K562 (cell line): ENCODE data around the gene AKR1A1. TPM values are rescaled to one million over a fixed set of nuclear protein-coding genes. Genes with fewer than 3 reads are reported as not detected.
A peak's percentile ranks its signal among the peaks of the same experiment; 100 is the strongest.

Experiments
- CREB3L1 ChIP-seq: fragments of 450-650 bp; IDR thresholded peaks from 2 replicates; pipeline ENCODE4 v1.6.1; 2014; ENCODE audit warnings: low read depth, mild to moderate bottlenecking, moderate library complexity, borderline replicate concordance
- DPF2 ChIP-seq: fragments of 450-650 bp; IDR thresholded peaks from 2 replicates; pipeline ENCODE4 v1.6.1; 2016
- HBP1 ChIP-seq: fragments of 450-650 bp; formaldehyde crosslinking; IDR thresholded peaks from 2 replicates; pipeline ENCODE4 v1.4.0; 2022; ENCODE audit warnings: missing genetic modification characterization
- HDGF ChIP-seq: fragments of 450-650 bp; IDR thresholded peaks from 2 replicates; pipeline ENCODE4 v1.6.1; 2016
- KAT7 ChIP-seq: sonication (generic); formaldehyde crosslinking; IDR thresholded peaks from 2 replicates; pipeline ENCODE4 v1.8.0; 2022; ENCODE audit warnings: missing genetic modification reagents, mild to moderate bottlenecking, borderline replicate concordance
- KAT8 ChIP-seq: fragments of 450-650 bp; IDR thresholded peaks from 2 replicates; pipeline ENCODE4 v1.6.1; 2016; ENCODE audit warnings: low read depth, mild to moderate bottlenecking
- KLF6 ChIP-seq: fragments of 250-450 bp; sonication (Bioruptor Pico); IDR thresholded peaks from 2 replicates; pipeline ENCODE4 v1.4.0; 2020; ENCODE audit warnings: mild to moderate bottlenecking, moderate library complexity, borderline replicate concordance
- NFXL1 ChIP-seq: fragments of 450-650 bp; formaldehyde crosslinking; IDR thresholded peaks from 2 replicates; pipeline ENCODE4 v1.4.0; 2021; ENCODE audit warnings: mild to moderate bottlenecking
- NR4A1 ChIP-seq, 2 experiments: fragments of 250-450 bp in 1 of 2; fragments of 450-650 bp in 1 of 2; sonication (Bioruptor Pico) in 1 of 2; IDR thresholded peaks; 2 replicates each; pipeline versions ENCODE4 v1.4.0 to v1.6.1; 2016 to 2020; ENCODE audit warnings: mild to moderate bottlenecking in 2 of 2, missing compliant biosample characterization in 1 of 2, missing genetic modification characterization in 1 of 2, moderate library complexity in 1 of 2
- WHSC1 ChIP-seq: IDR thresholded peaks from one replicate; pipeline ENCODE4 v1.6.1; 2012; ENCODE audit warnings: low read length, control low read depth, inconsistent platforms
- ZFX ChIP-seq: sonication (generic); formaldehyde crosslinking; IDR thresholded peaks from 2 replicates; pipeline ENCODE4 v1.8.0; 2022; ENCODE audit warnings: mild to moderate bottlenecking, missing genetic modification reagents, moderate library complexity
- ZNF12 ChIP-seq: sonication (generic); formaldehyde crosslinking; IDR thresholded peaks from 2 replicates; pipeline ENCODE4 v1.4.0; 2020; ENCODE audit warnings: mild to moderate bottlenecking, missing genetic modification reagents
- ZNF121 ChIP-seq: sonication (generic); formaldehyde crosslinking; conservative IDR thresholded peaks from 2 replicates; pipeline ENCODE4 v1.8.0; 2022; ENCODE audit warnings: missing genetic modification reagents
- ZNF175 ChIP-seq: fragments of 200-800 bp; sonication (Bioruptor generic); IDR thresholded peaks from 2 replicates; pipeline ENCODE4 v1.6.1; 2016; ENCODE audit warnings: low read depth, mild to moderate bottlenecking, missing genetic modification characterization, missing compliant biosample characterization
- ZNF512 ChIP-seq: IDR thresholded peaks from 2 replicates; pipeline ENCODE4 v1.6.1; 2016; ENCODE audit warnings: missing genetic modification characterization, missing compliant biosample characterization
- ZNF766 ChIP-seq: fragments of 200-800 bp; sonication (Bioruptor generic); conservative IDR thresholded peaks from 2 replicates; pipeline ENCODE4 v1.6.1; 2016; ENCODE audit warnings: missing genetic modification characterization, missing compliant biosample characterization
- polyA plus RNA-seq, 8 experiments: library from polyadenylated mRNA; depleted of rRNA in 4 of 8; stranded (reverse) in 5 of 8; unstranded in 3 of 8; fragments of >200 nt; fragmentation: Nextera tagmentation in 2 of 8; fragmentation: Illumina TruSeq in 1 of 8; extraction: Ambion mirVana in 2 of 8; extraction: Trizol in 1 of 8; gene quantifications; 2 replicates each; pipeline versions ENCODE4 v1.2.1 to v1.2.3, GENCODE V29; 2011 to 2014; ENCODE audit warnings: inconsistent platforms in 1 of 8, missing spikeins in 1 of 8
- total RNA-seq, 7 experiments: library from RNA; depleted of rRNA in 6 of 7; stranded (reverse); fragments of >200 nt in 6 of 7; fragmentation: Illumina TruSeq in 2 of 7; extraction: Trizol in 2 of 7; gene quantifications; 2 replicates each; pipeline versions ENCODE4 v1.2.1 to v1.2.3, GENCODE V29; 2011 to 2021; ENCODE audit warnings: low replicate concordance in 1 of 7
- TF ChIP-seq, protein P1 (sequence below): fragments of 250-450 bp; sonication (Bioruptor Pico); IDR thresholded peaks from 2 replicates; pipeline ENCODE4 v1.5.0; 2020; ENCODE audit warnings: mild to moderate bottlenecking
- TF ChIP-seq, protein P2 (sequence below): fragments of 450-650 bp; conservative IDR thresholded peaks from 2 replicates; pipeline ENCODE4 v1.6.1; 2016; ENCODE audit warnings: missing genetic modification characterization, low read depth, mild to moderate bottlenecking, control low read depth, missing compliant biosample characterization
- TF ChIP-seq, protein P3 (sequence below): IDR thresholded peaks from 2 replicates; pipeline ENCODE4 v1.6.1; 2011; ENCODE audit not compliant: insufficient read length; ENCODE audit errors: extremely low read depth

The AKR1A1 gene
- total and polyA plus RNA-seq, 9 of the 15 experiments (the other 6 are each of a cell fraction or from before 2014, with no cell fraction given) = 68.6 to 211 (median 132) TPM

- TF ChIP-seq CREB3L1 (no peak), KAT8 (no peak), ZNF175 (CRISPR knock-in tag) (no peak), ZNF512 (tag) (no peak), HDGF (no peak), DPF2 (no peak; the same call in 1 of the 2 replicates), ZNF766 (CRISPR knock-in tag) (no peak), HBP1 (peak; percentile 68; the same call in 1 of the 2 replicates), NR4A1 (CRISPR knock-in tag; IDR thresholded peaks at IDR 0.05) (no peak; the same call in 1 of the 2 replicates), NR4A1 (tag; IDR thresholded peaks at IDR 0.05) (no peak), KLF6 (CRISPR knock-in tag) (no peak), NFXL1 (CRISPR knock-in tag) (no peak), ZNF12 (CRISPR knock-in tag) (no peak), KAT7 (CRISPR knock-in tag) (0 out of 2 replicates have a peak, but pooled peaks have one; percentile 6), ZFX (CRISPR knock-in tag) (0 out of 2 replicates have a peak, but pooled peaks have one; percentile 31), WHSC1 (no peak), ZNF121 (CRISPR knock-in tag) (no peak)
- TF ChIP-seq, protein P1, sequence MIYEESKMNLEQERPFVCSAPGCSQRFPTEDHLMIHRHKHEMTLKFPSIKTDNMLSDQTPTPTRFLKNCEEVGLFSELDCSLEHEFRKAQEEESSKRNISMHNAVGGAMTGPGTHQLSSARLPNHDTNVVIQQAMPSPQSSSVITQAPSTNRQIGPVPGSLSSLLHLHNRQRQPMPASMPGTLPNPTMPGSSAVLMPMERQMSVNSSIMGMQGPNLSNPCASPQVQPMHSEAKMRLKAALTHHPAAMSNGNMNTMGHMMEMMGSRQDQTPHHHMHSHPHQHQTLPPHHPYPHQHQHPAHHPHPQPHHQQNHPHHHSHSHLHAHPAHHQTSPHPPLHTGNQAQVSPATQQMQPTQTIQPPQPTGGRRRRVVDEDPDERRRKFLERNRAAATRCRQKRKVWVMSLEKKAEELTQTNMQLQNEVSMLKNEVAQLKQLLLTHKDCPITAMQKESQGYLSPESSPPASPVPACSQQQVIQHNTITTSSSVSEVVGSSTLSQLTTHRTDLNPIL (CRISPR knock-in tag) = no peak
- TF ChIP-seq, protein P2, sequence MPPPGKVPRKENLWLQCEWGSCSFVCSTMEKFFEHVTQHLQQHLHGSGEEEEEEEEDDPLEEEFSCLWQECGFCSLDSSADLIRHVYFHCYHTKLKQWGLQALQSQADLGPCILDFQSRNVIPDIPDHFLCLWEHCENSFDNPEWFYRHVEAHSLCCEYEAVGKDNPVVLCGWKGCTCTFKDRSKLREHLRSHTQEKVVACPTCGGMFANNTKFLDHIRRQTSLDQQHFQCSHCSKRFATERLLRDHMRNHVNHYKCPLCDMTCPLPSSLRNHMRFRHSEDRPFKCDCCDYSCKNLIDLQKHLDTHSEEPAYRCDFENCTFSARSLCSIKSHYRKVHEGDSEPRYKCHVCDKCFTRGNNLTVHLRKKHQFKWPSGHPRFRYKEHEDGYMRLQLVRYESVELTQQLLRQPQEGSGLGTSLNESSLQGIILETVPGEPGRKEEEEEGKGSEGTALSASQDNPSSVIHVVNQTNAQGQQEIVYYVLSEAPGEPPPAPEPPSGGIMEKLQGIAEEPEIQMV = no peak
- TF ChIP-seq, protein P3, sequence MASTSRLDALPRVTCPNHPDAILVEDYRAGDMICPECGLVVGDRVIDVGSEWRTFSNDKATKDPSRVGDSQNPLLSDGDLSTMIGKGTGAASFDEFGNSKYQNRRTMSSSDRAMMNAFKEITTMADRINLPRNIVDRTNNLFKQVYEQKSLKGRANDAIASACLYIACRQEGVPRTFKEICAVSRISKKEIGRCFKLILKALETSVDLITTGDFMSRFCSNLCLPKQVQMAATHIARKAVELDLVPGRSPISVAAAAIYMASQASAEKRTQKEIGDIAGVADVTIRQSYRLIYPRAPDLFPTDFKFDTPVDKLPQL = no peak
Measured at GRCh38 chr1:45584351-45585109, 33.9 kb downstream of the AKR1A1 start (continued).
